K562 (cell line): ENCODE results near the gene ELMO1. TPM values are rescaled to one million over a fixed set of nuclear protein-coding genes. Genes with fewer than 3 reads are reported as not detected.

Experiments
- ATAC-seq: fragments of 200-7000 bp; cut with Tn5 transposase; 3 replicates; pipeline ENCODE4 v1.9.1; 2020; ENCODE audit warnings: moderate library complexity
- BruUV-seq: library from RNA; stranded (reverse); fragments of 400-500 nt; replicated peaks from 2 replicates; lab custom pipeline; 2021; lab: Mats Ljungman, UMichigan
- CTCF ChIA-PET: fragments of 300-600 bp; formaldehyde crosslinking; extraction: SDS; loops from one replicate; lab custom pipeline; 2021; ENCODE audit warnings: low intra/inter-chr PET ratio; lab: Yijun Ruan, JAX
- POLR2A ChIA-PET: fragments of 300-600, 350-650 bp; sonication (Branson Sonifier 250); formaldehyde crosslinking; extraction: SDS; loops from one replicate; lab custom pipeline; 2021; ENCODE audit warnings: antibody characterized with exemption, inconsistent platforms; lab: Yijun Ruan, JAX
- DNase-seq, 4 experiments: peaks; one replicate each; pipeline versions ENCODE4 v3.0.0 to v3.0.0-alpha.2; 2011 to 2018; ENCODE audit warnings: low spot score in 3 of 4, mixed read lengths in 3 of 4; ENCODE audit errors: extremely low read depth in 1 of 4
- FAIRE-seq: peaks from 2 replicates; lab custom pipeline; 2011; peaks lifted over from hg19 to GRCh38; lab: Jason Lieb, UNC
- H2AFZ ChIP-seq: 2 replicates; pipeline ENCODE4 v1.6.0; 2011; ENCODE audit warnings: low read depth, low read length, control low read depth, inconsistent platforms
- H3K27ac ChIP-seq: fragments of 200-600 bp; 3 replicates; pipeline ENCODE4 v1.8.0; 2011; ENCODE audit warnings: low read depth, mild to moderate bottlenecking, control low read depth, inconsistent platforms, low read length, moderate library complexity, mixed read lengths; ENCODE audit errors: extremely low read depth
- H3K27me3 ChIP-seq, 2 experiments: fragments of 300-600 bp in 1 of 2; 2 replicates in 1 of 2; 3 replicates in 1 of 2; pipeline versions ENCODE4 v1.6.0 to v1.8.0; 2011; ENCODE audit warnings: inconsistent platforms in 2 of 2, low read length in 2 of 2, mild to moderate bottlenecking in 1 of 2, mixed read lengths in 1 of 2, moderate library complexity in 1 of 2; ENCODE audit not compliant: control insufficient read depth in 2 of 2, insufficient read depth in 2 of 2
- H3K36me3 ChIP-seq: fragments of 300-600 bp; 3 replicates; pipeline ENCODE4 v1.8.0; 2011; ENCODE audit warnings: mild to moderate bottlenecking, low read length, inconsistent platforms; ENCODE audit not compliant: control insufficient read depth, insufficient read depth
- H3K4me1 ChIP-seq, 2 experiments: fragments of 200-600 bp in 1 of 2; replicated peaks in 1 of 2; 2 replicates in 1 of 2; 3 replicates in 1 of 2; pipeline versions ENCODE4 v1.5.1 to v1.8.0; 2011; ENCODE audit warnings: inconsistent platforms in 2 of 2, low read length in 2 of 2, mild to moderate bottlenecking in 1 of 2, mixed read lengths in 1 of 2, moderate library complexity in 1 of 2; ENCODE audit not compliant: control insufficient read depth in 2 of 2, insufficient read depth in 2 of 2
- H3K4me2 ChIP-seq: 2 replicates; pipeline ENCODE4 v1.6.1; 2011; ENCODE audit warnings: low read length, control low read depth, inconsistent platforms, mixed read lengths; ENCODE audit not compliant: insufficient read depth
- H3K4me3 ChIP-seq: fragments of 200-600 bp; sonication (generic), shearing (Covaris generic); 2 replicates; pipeline ENCODE4 v1.5.1; 2016; ENCODE audit warnings: control low read depth, inconsistent platforms
- H3K79me2 ChIP-seq: fragments of 200-600 bp; 3 replicates; pipeline ENCODE4 v1.8.0; 2011; ENCODE audit warnings: low read length, inconsistent platforms; ENCODE audit not compliant: control insufficient read depth, insufficient read depth
- H3K9ac ChIP-seq, 2 experiments: 2 replicates each; pipeline versions ENCODE4 v1.6.0 to v1.6.1; 2011; ENCODE audit warnings: low read depth in 2 of 2, low read length in 2 of 2, control low read depth in 1 of 2, inconsistent platforms in 1 of 2, mild to moderate bottlenecking in 1 of 2, mixed read lengths in 1 of 2; ENCODE audit not compliant: insufficient read depth in 1 of 2
- H3K9me1 ChIP-seq: one replicate; pipeline ENCODE4 v1.6.0; 2011; ENCODE audit warnings: inconsistent platforms, mild to moderate bottlenecking, low read length, moderate library complexity; ENCODE audit not compliant: control insufficient read depth, insufficient read depth
- H3K9me3 ChIP-seq: replicated peaks from 2 replicates; pipeline ENCODE4 v1.5.1; 2011; ENCODE audit warnings: low read depth, low read length, inconsistent platforms; ENCODE audit not compliant: control insufficient read depth, insufficient read depth
- H4K20me1 ChIP-seq: replicated peaks from 2 replicates; pipeline ENCODE4 v1.6.1; 2011; ENCODE audit warnings: low read length, inconsistent platforms, mixed read lengths; ENCODE audit not compliant: control insufficient read depth, insufficient read depth
- DMBX1 ChIP-seq: fragments of 250-450 bp; sonication (Bioruptor Pico); IDR thresholded peaks from 2 replicates; pipeline ENCODE4 v1.8.0; 2022; ENCODE audit warnings: inconsistent platforms, mild to moderate bottlenecking, moderate library complexity, borderline replicate concordance
- E2F3 ChIP-seq: fragments of 250-450 bp; sonication (Bioruptor Pico); IDR thresholded peaks from 2 replicates; pipeline ENCODE4 v1.4.0; 2020; ENCODE audit warnings: mild to moderate bottlenecking
- ELF1 ChIP-seq: fragments of 200-800 bp; sonication (Bioruptor generic); IDR thresholded peaks from 2 replicates; pipeline ENCODE4 v1.6.1; 2016; ENCODE audit warnings: missing genetic modification characterization, missing compliant biosample characterization
- GATA2 ChIP-seq: sonication (generic); formaldehyde crosslinking; IDR thresholded peaks from 2 replicates; pipeline ENCODE4 v1.4.0; 2020; ENCODE audit warnings: mild to moderate bottlenecking, missing genetic modification reagents
- KDM4B ChIP-seq, 2 experiments: fragments of 450-650 bp in 1 of 2; sonication (generic) in 1 of 2; IDR thresholded peaks; 2 replicates each; pipeline ENCODE4 v1.6.1; 2016 to 2017; ENCODE audit warnings: borderline replicate concordance in 2 of 2, antibody characterized with exemption in 1 of 2, low read depth in 1 of 2, mild to moderate bottlenecking in 1 of 2
- LEF1 ChIP-seq: fragments of 450-650 bp; IDR thresholded peaks from 2 replicates; pipeline ENCODE4 v1.6.1; 2016; ENCODE audit warnings: mild to moderate bottlenecking
- NFXL1 ChIP-seq: fragments of 450-650 bp; formaldehyde crosslinking; IDR thresholded peaks from 2 replicates; pipeline ENCODE4 v1.4.0; 2021; ENCODE audit warnings: mild to moderate bottlenecking
- PYGO2 ChIP-seq: fragments of 450-650 bp; IDR thresholded peaks from 2 replicates; pipeline ENCODE4 v1.6.1; 2016; ENCODE audit warnings: mild to moderate bottlenecking, missing genetic modification characterization, moderate library complexity, missing compliant biosample characterization
- RB1 ChIP-seq: fragments of 450-650 bp; IDR thresholded peaks from 2 replicates; pipeline ENCODE4 v1.6.1; 2017; ENCODE audit warnings: low read depth, mild to moderate bottlenecking
- ZNF444 ChIP-seq: fragments of 250-450 bp; sonication (Bioruptor Pico); IDR thresholded peaks from 2 replicates; pipeline ENCODE4 v1.4.0; 2020; ENCODE audit warnings: mild to moderate bottlenecking, moderate library complexity
- ZSCAN32 ChIP-seq: fragments of 450-650 bp; formaldehyde crosslinking; IDR thresholded peaks from 2 replicates; pipeline ENCODE4 v1.4.0; 2020; ENCODE audit warnings: mild to moderate bottlenecking, moderate library complexity
- WGBS: fragments of 100-300 bp; shearing (Covaris generic); methylation state at CpG from one replicate; pipeline ENCODE4 v1.1.6; 2016; ENCODE audit warnings: low coverage, mixed read lengths; ENCODE audit not compliant: insufficient coverage; ENCODE audit errors: missing lambda C conversion rate; 5-methylcytosine and 5-hydroxymethylcytosine counted together
- in situ Hi-C: fragments of 300-500 bp; cut with MboI; formaldehyde crosslinking; loops from 4 replicates; pipeline ENCODE4 v1.15.0; 2018; ENCODE audit warnings: inconsistent platforms, mixed read lengths
- intact Hi-C: fragments of 100-400 bp; cut with micrococcal nuclease; formaldehyde crosslinking; loops from 2 replicates; pipeline ENCODE4 v1.14.2; 2022
- polyA plus RNA-seq, 8 experiments: library from polyadenylated mRNA; depleted of rRNA in 4 of 8; stranded (reverse) in 5 of 8; unstranded in 3 of 8; fragments of >200 nt; fragmentation: Nextera tagmentation in 2 of 8; fragmentation: Illumina TruSeq in 1 of 8; extraction: Ambion mirVana in 2 of 8; extraction: Trizol in 1 of 8; gene quantifications; 2 replicates each; pipeline versions ENCODE4 v1.2.1 to v1.2.3, GENCODE V29; 2011 to 2014; ENCODE audit warnings: inconsistent platforms in 1 of 8, missing spikeins in 1 of 8
- total RNA-seq, 7 experiments: library from RNA; depleted of rRNA in 6 of 7; stranded (reverse); fragments of >200 nt in 6 of 7; fragmentation: Illumina TruSeq in 2 of 7; extraction: Trizol in 2 of 7; gene quantifications; 2 replicates each; pipeline versions ENCODE4 v1.2.1 to v1.2.3, GENCODE V29; 2011 to 2021; ENCODE audit warnings: low replicate concordance in 1 of 7

The ELMO1 gene
- total and polyA plus RNA-seq, 9 of the 15 experiments (the other 6 are each of a cell fraction or from before 2014, with no cell fraction given): 0.36 to 7.2 (median 3.6) TPM

DNA sequence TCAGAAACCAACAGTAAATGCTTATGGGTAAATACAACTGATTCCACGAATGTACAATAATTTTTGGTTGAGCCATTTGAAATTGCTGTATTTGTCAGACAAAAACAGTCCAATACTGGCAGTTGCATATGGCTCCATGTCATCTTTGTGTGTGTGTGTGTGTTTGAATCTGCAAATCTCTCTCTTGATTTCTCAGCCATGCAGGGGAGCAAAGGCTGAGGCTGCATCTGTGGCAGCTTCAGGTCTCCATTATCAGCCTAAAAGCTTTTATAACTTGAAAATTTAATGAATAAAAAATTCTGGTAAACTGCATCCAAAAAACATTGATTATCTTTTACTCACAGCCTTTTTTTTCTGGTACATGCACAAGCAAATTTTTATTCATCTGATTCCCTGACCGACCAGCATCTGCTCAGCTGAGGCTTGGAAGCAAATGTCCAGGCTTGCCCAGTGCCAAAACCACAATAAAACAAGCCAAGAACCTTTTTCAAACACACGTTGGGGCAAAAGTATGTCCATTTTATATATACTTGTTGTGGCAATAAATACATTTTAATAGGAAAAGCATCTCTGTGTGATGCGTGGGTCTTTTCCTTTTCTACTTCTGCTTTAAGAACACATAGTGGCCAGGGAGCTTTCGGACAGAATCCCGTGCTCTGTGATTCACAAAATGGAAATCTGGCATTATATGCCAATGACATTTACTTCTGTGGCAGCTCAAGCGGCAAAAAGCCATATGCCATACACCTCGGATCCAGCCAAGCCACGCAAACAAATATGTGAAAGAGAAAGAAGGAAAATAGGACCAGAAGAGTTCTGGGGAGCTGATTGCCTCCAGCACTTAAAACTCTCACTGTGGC lies 448.8 kb downstream of the ELMO1 start:
- H3K27me3 ChIP-seq: no peaks in the 10 kb centered on the region; a peak in 1 of 5 replicates
- no peak for TF ChIP-seq KDM4B (IDR thresholded peaks at IDR 0.05; ENCODE audit: borderline replicate concordance in 2 of 2, low read depth in 1 of 2)
- TF ChIP-seq ZSCAN32 (CRISPR knock-in tag): no peak
- TF ChIP-seq RB1: no peak
- TF ChIP-seq DMBX1: no peak
- TF ChIP-seq NFXL1 (CRISPR knock-in tag): no peak
- TF ChIP-seq ZNF444 (CRISPR knock-in tag): no peak
- TF ChIP-seq ELF1 (tag): no peak
- TF ChIP-seq E2F3: no peak
- no peak for TF ChIP-seq GATA2
- no peak for TF ChIP-seq LEF1
- no peak for TF ChIP-seq PYGO2 (tag)
- ChIA-PET POLR2A (no interaction called here), CTCF (no interaction called here)
- H3K27ac ChIP-seq: no peak overlapping the region
- ATAC-seq: no peak
- no peak overlapping the region for H2AFZ ChIP-seq
- H3K9me3 ChIP-seq: no peaks in the 10 kb centered on the region
- H3K9ac ChIP-seq: no peak overlapping the region
- no peaks in the 10 kb centered on the region for H3K36me3 ChIP-seq
- H3K9me1 ChIP-seq: no peaks in the 10 kb centered on the region
- H3K4me1 ChIP-seq: no peaks in the 10 kb centered on the region
- no TSS peak for BruUV-seq
- intact Hi-C loops: no loop called here
- H4K20me1 ChIP-seq: no peaks in the 10 kb centered on the region
- no peak for DNase-seq
- in situ Hi-C loops: no loop called here
- no peak for FAIRE-seq
- H3K79me2 ChIP-seq: no peaks in the 10 kb centered on the region
- H3K4me3 ChIP-seq: no peak overlapping the region
- no peak overlapping the region for H3K4me2 ChIP-seq
- 0% methylated on average over 9 of the region's 9 CpGs for whole genome bisulfite sequencing
